K562 (cell line): Measurements from ENCODE around the gene SLC9A2. TPM values are rescaled to one million over a fixed set of nuclear protein-coding genes. Genes with fewer than 3 reads are reported as not detected.

ENCODE experiments used
- CBFA2T3 ChIP-seq: fragments of 450-650 bp; IDR thresholded peaks from 2 replicates; pipeline ENCODE4 v1.6.1; 2017
- HDAC2 ChIP-seq: fragments of 450-650 bp; IDR thresholded peaks from 2 replicates; pipeline ENCODE4 v1.6.1; 2016; ENCODE audit warnings: mild to moderate bottlenecking
- MEIS2 ChIP-seq: fragments of 450-650 bp; IDR thresholded peaks from 2 replicates; pipeline ENCODE4 v1.6.1; 2014; ENCODE audit warnings: mild to moderate bottlenecking; ENCODE audit not compliant: partially characterized antibody
- NR4A1 ChIP-seq, 2 experiments: fragments of 250-450 bp in 1 of 2; fragments of 450-650 bp in 1 of 2; sonication (Bioruptor Pico) in 1 of 2; IDR thresholded peaks; 2 replicates each; pipeline versions ENCODE4 v1.4.0 to v1.6.1; 2016 to 2020; ENCODE audit warnings: mild to moderate bottlenecking in 2 of 2, missing compliant biosample characterization in 1 of 2, missing genetic modification characterization in 1 of 2, moderate library complexity in 1 of 2
- RCOR1 ChIP-seq, 2 experiments: IDR thresholded peaks; 2 replicates each; pipeline ENCODE4 v1.6.1; 2012; ENCODE audit warnings: low read depth in 2 of 2, low read length in 2 of 2, borderline replicate concordance in 1 of 2, improper control_type of control experiment in 1 of 2
- SRSF9 ChIP-seq: fragments of 200-400 bp; formaldehyde crosslinking; IDR thresholded peaks from 2 replicates; pipeline ENCODE4 v1.6.1; 2017; ENCODE audit warnings: low read depth, low read length, borderline replicate concordance
- TCF3 ChIP-seq: sonication (generic); formaldehyde crosslinking; IDR thresholded peaks from 2 replicates; pipeline ENCODE4 v1.4.0; 2020; ENCODE audit warnings: mild to moderate bottlenecking, missing genetic modification reagents
- VEZF1 ChIP-seq: fragments of 200-800 bp; sonication (Bioruptor generic); IDR thresholded peaks from 2 replicates; pipeline ENCODE4 v1.6.1; 2017; ENCODE audit warnings: missing genetic modification characterization, missing compliant biosample characterization
- ZFP36 ChIP-seq: fragments of 150-350 bp; IDR thresholded peaks from 2 replicates; pipeline ENCODE4 v1.6.1; 2018; ENCODE audit warnings: low read length, low read depth; ENCODE audit not compliant: partially characterized antibody
- ZNF134 ChIP-seq: fragments of 250-450 bp; sonication (Bioruptor Pico); conservative IDR thresholded peaks from 2 replicates; pipeline ENCODE4 v1.4.0; 2020
- ZNF311 ChIP-seq: fragments of 250-450 bp; sonication (Bioruptor Pico); IDR thresholded peaks from 2 replicates; pipeline ENCODE4 v1.4.0; 2020; ENCODE audit warnings: mild to moderate bottlenecking, moderate library complexity
- ZNF407 ChIP-seq: fragments of 450-650 bp; IDR thresholded peaks from 2 replicates; pipeline ENCODE4 v1.6.1; 2016; ENCODE audit warnings: low read depth
- ZNF592 ChIP-seq: fragments of 450-650 bp; IDR thresholded peaks from 2 replicates; pipeline ENCODE4 v1.6.1; 2017; ENCODE audit warnings: antibody characterized with exemption, mild to moderate bottlenecking
- polyA plus RNA-seq, 8 experiments: library from polyadenylated mRNA; depleted of rRNA in 4 of 8; stranded (reverse) in 5 of 8; unstranded in 3 of 8; fragments of >200 nt; fragmentation: Nextera tagmentation in 2 of 8; fragmentation: Illumina TruSeq in 1 of 8; extraction: Ambion mirVana in 2 of 8; extraction: Trizol in 1 of 8; gene quantifications; 2 replicates each; pipeline versions ENCODE4 v1.2.1 to v1.2.3, GENCODE V29; 2011 to 2014; ENCODE audit warnings: inconsistent platforms in 1 of 8, missing spikeins in 1 of 8
- total RNA-seq, 7 experiments: library from RNA; depleted of rRNA in 6 of 7; stranded (reverse); fragments of >200 nt in 6 of 7; fragmentation: Illumina TruSeq in 2 of 7; extraction: Trizol in 2 of 7; gene quantifications; 2 replicates each; pipeline versions ENCODE4 v1.2.1 to v1.2.3, GENCODE V29; 2011 to 2021; ENCODE audit warnings: low replicate concordance in 1 of 7

SLC9A2 gene
- total and polyA plus RNA-seq, 9 of the 15 experiments (the other 6 are each of a cell fraction or from before 2014, with no cell fraction given): 0.45 to 3.3 (median 1.6) TPM

- TF ChIP-seq RCOR1 (IDR thresholded peaks at IDR 0.05; ENCODE audit: borderline replicate concordance in 1 of 2, low read depth in 2 of 2, low read length in 2 of 2): 0 out of 4 replicates have a peak, but pooled peaks of 1 of the 2 experiments have one; percentile 9
- TF ChIP-seq ZNF134 (CRISPR knock-in tag): no peak
- TF ChIP-seq ZNF311 (CRISPR knock-in tag): no peak
- TF ChIP-seq NR4A1 (CRISPR knock-in tag; IDR thresholded peaks at IDR 0.05): no peak
- 0 out of 2 replicates have a peak, but pooled peaks have one; percentile 37 for TF ChIP-seq NR4A1 (tag; IDR thresholded peaks at IDR 0.05)
- TF ChIP-seq ZNF592: 0 out of 2 replicates have a peak, but pooled peaks have one; percentile 57
- TF ChIP-seq MEIS2: peak; percentile 89
- peak; percentile 63 for TF ChIP-seq ZFP36
- 0 out of 2 replicates have a peak, but pooled peaks have one; percentile 24 for TF ChIP-seq CBFA2T3
- peak; percentile 65 for TF ChIP-seq VEZF1
- no peak for TF ChIP-seq SRSF9
- TF ChIP-seq HDAC2: 0 out of 2 replicates have a peak, but pooled peaks have one; percentile 13
- TF ChIP-seq ZNF407: no peak
- peak; percentile 34; the same call in 1 of the 2 replicates for TF ChIP-seq TCF3 (CRISPR knock-in tag)
Measured at GRCh38 chr2:102660070-102660469, 40.7 kb downstream of the SLC9A2 start (continued).
